Measurements from ENCODE around the gene DLST.

Gene DLST

DNA sequence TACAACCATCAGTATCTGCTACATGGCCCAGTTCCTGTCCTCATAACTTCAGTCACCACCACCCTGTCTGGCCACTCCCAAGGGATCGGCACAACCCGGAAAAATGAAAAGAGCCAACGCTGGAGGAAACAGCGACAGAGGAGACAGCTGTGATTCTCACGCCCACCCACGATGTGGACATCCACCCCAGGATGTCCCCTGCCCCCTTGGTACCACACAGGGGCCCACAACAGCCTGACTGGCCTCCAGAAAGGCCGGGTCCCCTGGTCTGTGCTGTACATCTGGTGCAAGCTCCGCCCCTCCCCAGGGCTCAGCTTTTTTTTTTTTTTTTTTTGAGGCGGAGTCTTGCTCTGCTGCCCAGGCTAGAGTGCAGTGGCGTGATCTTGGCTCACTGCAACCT, 28.8 kb downstream of the DLST start:
- TF ChIP-seq, protein P1, sequence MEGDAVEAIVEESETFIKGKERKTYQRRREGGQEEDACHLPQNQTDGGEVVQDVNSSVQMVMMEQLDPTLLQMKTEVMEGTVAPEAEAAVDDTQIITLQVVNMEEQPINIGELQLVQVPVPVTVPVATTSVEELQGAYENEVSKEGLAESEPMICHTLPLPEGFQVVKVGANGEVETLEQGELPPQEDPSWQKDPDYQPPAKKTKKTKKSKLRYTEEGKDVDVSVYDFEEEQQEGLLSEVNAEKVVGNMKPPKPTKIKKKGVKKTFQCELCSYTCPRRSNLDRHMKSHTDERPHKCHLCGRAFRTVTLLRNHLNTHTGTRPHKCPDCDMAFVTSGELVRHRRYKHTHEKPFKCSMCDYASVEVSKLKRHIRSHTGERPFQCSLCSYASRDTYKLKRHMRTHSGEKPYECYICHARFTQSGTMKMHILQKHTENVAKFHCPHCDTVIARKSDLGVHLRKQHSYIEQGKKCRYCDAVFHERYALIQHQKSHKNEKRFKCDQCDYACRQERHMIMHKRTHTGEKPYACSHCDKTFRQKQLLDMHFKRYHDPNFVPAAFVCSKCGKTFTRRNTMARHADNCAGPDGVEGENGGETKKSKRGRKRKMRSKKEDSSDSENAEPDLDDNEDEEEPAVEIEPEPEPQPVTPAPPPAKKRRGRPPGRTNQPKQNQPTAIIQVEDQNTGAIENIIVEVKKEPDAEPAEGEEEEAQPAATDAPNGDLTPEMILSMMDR (IDR thresholded peaks at IDR 0.05; ENCODE audit: low read depth, low read length) = no peak
- Histone ChIP-seq H3K9me3 (no peaks in the 10 kb centered on the region), H3K4me1 (peaks cover 10% of the 10 kb centered on the region), H3K36me3 (peaks cover 10% of the 10 kb centered on the region), H3K4me3 (ENCODE audit: low read depth, low read length) (no peak overlapping the region), H3K27me3 (no peaks in the 10 kb centered on the region)
- no peak for DNase-seq

DNA sequence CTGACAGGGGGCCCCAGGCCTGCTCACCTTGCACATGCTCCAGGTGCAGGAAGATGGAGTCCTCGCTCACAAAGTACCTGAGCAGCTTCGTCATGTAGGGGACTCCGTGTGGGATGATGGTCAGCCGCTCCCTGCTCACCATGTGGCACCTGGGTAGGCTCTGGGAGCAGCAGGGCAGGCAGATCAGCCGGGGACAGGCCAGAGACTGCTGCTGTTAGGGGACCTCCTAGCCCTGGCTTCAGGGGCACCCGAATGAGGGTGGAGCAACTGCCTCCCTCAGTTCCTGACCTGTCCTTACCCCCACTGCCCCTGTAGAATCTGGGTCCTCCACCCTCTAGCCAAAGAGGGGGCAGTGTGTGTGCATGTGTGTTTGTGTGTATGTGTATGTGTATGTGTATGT, 29.5 kb downstream of the DLST start:
- TF ChIP-seq, protein P1 (IDR thresholded peaks at IDR 0.05; ENCODE audit: low read depth, low read length) = no peak
- Histone ChIP-seq H3K9me3 (no peaks in the 10 kb centered on the region), H3K27me3 (no peaks in the 10 kb centered on the region), H3K4me3 (ENCODE audit: low read depth, low read length) (no peak overlapping the region), H3K4me1 (peaks cover 6% of the 10 kb centered on the region), H3K36me3 (peaks cover 5% of the 10 kb centered on the region)
- DNase-seq = no peak

DNA sequence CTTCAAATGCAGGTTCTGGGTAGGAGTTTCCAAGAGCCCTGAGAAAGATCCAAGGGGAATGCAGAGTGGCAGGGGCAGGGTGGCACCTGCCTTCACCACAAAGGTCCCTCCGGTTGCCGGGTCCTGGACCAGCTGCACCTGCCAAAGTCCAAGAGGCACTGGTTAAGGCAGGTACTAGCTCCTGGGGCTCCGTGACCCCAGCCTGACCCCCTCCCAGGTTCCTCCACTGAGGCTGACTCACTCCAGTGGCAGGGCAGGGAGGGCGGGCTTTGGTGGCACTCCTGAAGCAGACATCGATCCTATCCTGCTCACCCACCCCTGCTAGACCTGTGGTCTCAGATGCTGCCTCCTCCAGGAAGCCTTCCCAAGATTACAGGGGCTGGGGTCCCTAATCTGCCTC, 30.0 kb downstream of the DLST start:
- Histone ChIP-seq H3K27me3 (no peaks in the 10 kb centered on the region), H3K4me3 (ENCODE audit: low read depth, low read length) (no peak overlapping the region), H3K36me3 (peaks cover 2% of the 10 kb centered on the region; the same call in 1 of the 2 replicates), H3K4me1 (peaks cover 6% of the 10 kb centered on the region), H3K9me3 (no peaks in the 10 kb centered on the region)
- no peak for DNase-seq
- TF ChIP-seq, protein P1 (IDR thresholded peaks at IDR 0.05; ENCODE audit: low read depth, low read length) = no peak

DNA sequence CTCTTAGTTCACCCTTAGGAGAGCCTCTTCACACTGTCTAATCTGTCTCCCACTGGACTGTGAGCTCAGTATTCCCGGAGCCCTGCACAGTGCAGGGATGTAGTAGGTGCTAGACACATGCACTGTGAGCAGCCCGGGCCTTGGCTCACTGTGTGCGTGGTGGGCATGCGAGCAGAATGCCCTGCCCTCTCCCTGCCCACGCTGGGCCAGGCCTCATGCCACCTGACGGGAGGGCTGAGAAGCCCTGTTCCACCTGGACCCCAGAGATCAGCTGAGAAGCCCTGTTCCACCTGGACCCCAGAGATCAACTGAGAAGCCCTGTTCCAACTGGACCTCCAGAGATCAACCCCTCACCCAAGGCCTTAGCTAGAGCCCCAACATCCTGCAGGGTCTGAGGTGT, 30.4 kb downstream of the DLST start:
- Histone ChIP-seq H3K27me3 (no peaks in the 10 kb centered on the region), H3K9me3 (no peaks in the 10 kb centered on the region), H3K4me1 (peaks cover 5% of the 10 kb centered on the region), H3K4me3 (ENCODE audit: low read depth, low read length) (no peak overlapping the region), H3K36me3 (no peaks in the 10 kb centered on the region)
- TF ChIP-seq, protein P1 (IDR thresholded peaks at IDR 0.05; ENCODE audit: low read depth, low read length) = no peak
- DNase-seq = no peak

DNA sequence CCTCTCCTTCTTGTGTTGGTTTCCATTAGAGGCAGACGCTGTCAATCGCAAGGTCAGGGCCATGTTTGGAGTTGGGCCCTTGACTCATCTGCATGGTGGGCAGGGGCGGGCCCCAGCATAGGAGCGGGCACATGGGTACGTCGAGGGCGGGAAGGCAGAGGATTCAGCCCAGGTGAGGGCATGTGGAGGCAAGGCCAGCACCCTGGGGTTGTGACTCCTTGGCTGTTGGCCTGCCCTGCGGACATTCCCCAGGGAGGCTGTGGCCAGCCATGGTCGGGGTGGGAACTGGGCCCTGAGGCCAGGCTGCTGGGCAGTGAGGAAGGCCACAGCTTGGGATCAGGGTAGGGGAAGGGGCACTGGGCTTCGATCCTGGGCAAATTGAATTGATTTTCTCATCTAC, 31.1 kb downstream of the DLST start:
- TF ChIP-seq, protein P1 (IDR thresholded peaks at IDR 0.05; ENCODE audit: low read depth, low read length) = no peak
- Histone ChIP-seq H3K4me1 (no peaks in the 10 kb centered on the region; the same call in 1 of the 2 replicates), H3K9me3 (no peaks in the 10 kb centered on the region), H3K4me3 (ENCODE audit: low read depth, low read length) (no peak overlapping the region), H3K36me3 (no peaks in the 10 kb centered on the region), H3K27me3 (no peaks in the 10 kb centered on the region)
- DNase-seq = no peak

DNA sequence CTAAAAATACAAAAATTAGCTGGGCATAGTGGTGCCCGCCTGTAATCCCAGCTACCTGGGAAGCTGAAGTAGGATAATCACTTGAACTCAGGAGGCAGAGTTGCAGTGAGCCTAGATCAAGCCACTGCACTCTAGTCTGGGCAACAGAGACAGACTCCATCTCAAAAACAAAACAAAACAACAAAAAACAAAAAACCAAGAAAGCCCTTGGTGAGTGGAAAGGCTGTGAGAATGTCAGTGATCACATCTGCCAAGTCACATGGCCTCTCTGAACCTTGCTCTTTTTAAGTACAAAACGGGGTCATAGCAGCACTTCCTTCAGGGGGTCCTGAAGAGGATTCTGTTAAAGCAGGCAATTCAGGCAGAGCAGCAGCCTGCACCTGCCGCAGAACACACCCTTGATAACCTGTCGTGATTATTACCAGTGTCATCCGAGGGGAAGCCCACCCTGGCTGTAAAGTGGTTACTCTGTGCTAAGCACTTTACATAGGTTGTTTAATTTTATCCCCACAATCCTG, 31.7 kb downstream of the DLST start:
- H3K4me3 ChIP-seq (ENCODE audit: low read depth, low read length) = no peak overlapping the region
- no peak for DNase-seq
- TF ChIP-seq, protein P1 (IDR thresholded peaks at IDR 0.05; ENCODE audit: low read depth, low read length) = no peak

More for the DNA sequence above, 31.7 kb downstream of the DLST start:
- no peaks in the 10 kb centered on the region for H3K4me1 ChIP-seq
- no peaks in the 10 kb centered on the region for H3K9me3 ChIP-seq
- no peaks in the 10 kb centered on the region for H3K36me3 ChIP-seq
- H3K27me3 ChIP-seq = no peaks in the 10 kb centered on the region
